AG09309 (cell line): Measurements from ENCODE around the gene KIF5B.
"Not testable (repeated sequence)": the region's sequence is repeated elsewhere in the genome, so short reads cannot be mapped to it uniquely, and the experiment has no call there.

ENCODE experiments used
- DNase-seq: peaks from one replicate; pipeline ENCODE4 v3.0.0-alpha.2; 2010; ENCODE audit warnings: low read depth
- H3K4me3 ChIP-seq: 2 replicates; pipeline ENCODE4 v1.5.1; 2011; ENCODE audit warnings: mild to moderate bottlenecking, low read depth, low read length, moderate library complexity; ENCODE audit not compliant: control insufficient read depth
- TF ChIP-seq, protein P1 (sequence below): IDR thresholded peaks from 2 replicates; pipeline ENCODE4 v1.5.1; 2011; ENCODE audit warnings: mild to moderate bottlenecking, low read depth, low read length, inconsistent platforms; ENCODE audit not compliant: insufficient read depth, control insufficient read depth; ENCODE audit errors: missing control alignments

Gene KIF5B

GRCh38 chr10:32060347-32060746, 4.1 kb upstream of the KIF5B start:
- no peak overlapping the region for H3K4me3 ChIP-seq
- DNase-seq: no peak
- TF ChIP-seq, protein P1, sequence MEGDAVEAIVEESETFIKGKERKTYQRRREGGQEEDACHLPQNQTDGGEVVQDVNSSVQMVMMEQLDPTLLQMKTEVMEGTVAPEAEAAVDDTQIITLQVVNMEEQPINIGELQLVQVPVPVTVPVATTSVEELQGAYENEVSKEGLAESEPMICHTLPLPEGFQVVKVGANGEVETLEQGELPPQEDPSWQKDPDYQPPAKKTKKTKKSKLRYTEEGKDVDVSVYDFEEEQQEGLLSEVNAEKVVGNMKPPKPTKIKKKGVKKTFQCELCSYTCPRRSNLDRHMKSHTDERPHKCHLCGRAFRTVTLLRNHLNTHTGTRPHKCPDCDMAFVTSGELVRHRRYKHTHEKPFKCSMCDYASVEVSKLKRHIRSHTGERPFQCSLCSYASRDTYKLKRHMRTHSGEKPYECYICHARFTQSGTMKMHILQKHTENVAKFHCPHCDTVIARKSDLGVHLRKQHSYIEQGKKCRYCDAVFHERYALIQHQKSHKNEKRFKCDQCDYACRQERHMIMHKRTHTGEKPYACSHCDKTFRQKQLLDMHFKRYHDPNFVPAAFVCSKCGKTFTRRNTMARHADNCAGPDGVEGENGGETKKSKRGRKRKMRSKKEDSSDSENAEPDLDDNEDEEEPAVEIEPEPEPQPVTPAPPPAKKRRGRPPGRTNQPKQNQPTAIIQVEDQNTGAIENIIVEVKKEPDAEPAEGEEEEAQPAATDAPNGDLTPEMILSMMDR: no peak

DNA sequence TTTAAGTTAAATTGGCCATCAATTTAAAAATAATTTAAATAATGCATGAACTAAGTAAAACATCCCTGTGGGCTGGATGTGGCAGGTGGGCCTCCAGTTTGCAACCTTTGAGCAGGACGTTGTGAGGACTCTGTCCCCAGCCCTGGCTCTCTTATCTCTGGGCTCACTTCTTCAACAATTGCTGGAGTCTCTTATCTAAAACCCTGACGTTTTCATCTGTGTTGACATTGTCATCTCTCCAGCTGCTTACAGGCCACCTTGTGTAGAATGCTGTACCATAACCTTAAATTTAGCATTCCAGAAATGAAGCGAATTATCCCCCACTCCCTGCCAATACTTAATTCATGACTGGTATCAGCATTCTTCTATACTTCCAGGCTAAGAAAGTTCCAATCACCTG, 3.2 kb upstream of the KIF5B start:
- H3K4me3 ChIP-seq: no peak overlapping the region
- TF ChIP-seq, protein P1: no peak
- DNase-seq: no peak

- DNase-seq: no peak
- no peak overlapping the region; the same call in none of the 2 replicates for H3K4me3 ChIP-seq
- TF ChIP-seq, protein P1: no peak
Measured at GRCh38 chr10:32057036-32057372, 779 bp upstream of the KIF5B start.

DNA sequence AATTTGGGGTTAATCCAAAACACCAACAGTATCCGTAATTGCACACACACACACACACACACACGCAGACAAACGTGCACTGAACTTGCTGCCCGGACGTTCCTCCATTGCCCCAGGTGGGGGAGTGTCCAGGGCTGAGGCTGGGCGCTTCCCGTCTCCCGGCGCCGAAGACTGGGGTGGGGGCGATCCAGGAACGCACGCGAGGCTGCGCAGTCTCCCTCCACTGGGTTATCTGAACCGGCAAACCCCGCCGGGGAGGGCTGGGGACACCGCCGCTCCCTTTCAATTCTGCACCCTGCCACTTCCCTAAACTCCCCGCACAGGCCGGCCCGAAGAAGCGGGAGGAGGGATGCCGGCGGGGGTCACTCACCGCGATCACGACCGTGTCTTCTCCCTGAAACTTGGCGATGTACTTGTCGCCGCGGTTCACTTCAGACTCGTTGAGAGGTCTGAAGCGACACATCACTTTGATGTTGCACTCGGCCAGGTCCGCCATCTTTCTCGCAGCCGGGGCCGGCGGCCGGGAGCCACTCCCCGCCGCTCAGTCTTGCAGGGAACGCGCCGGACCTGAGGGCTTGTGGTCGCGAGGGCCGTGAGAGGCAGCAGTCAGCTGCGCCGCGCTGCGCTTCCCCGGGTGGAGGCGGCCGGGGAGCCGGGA, 618 bp downstream of the KIF5B start:
- peak overlapping the region; percentile 72 for H3K4me3 ChIP-seq
- TF ChIP-seq, protein P1: peak; percentile 18
- no peak for DNase-seq

GRCh38 chr10:32054094-32054493, 2.1 kb downstream of the KIF5B start:
- TF ChIP-seq, protein P1: no peak
- peak; percentile 43 for DNase-seq

DNA sequence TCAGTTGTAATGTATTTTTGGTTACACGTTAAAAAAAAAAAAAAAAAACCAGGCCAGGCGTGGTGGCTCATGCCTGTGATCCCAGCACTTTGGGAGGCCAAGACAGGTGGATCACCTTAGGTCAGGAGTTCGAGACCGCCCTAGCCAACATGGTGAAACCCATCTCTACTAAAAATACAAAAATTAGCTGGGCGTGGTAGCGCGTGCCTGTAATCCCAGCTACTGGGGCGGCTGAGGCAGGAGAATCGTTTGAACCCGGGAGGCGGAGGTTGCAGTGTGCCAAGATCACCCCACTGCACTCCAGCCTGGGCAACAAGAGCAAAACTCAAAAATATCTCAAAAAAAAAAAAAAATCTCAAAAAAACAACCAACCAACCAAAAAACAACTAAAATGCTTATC, 2.8 kb downstream of the KIF5B start:
- not testable (repeated sequence) for DNase-seq
- peak overlapping the region; percentile 9 for H3K4me3 ChIP-seq

More at GRCh38 chr10:32054094-32054493, 2.1 kb downstream of the KIF5B start:
- peak overlapping the region; percentile 72 for H3K4me3 ChIP-seq

GRCh38 chr10:32051926-32052325, 4.3 kb downstream of the KIF5B start:
- DNase-seq: no peak
- TF ChIP-seq, protein P1: no peak
- no peak overlapping the region for H3K4me3 ChIP-seq
